ENCODE results near the gene UGT2B7.
"Not testable (repeated sequence)": the region's sequence is repeated elsewhere in the genome, so short reads cannot be mapped to it uniquely, and the experiment has no call there.

DNA sequence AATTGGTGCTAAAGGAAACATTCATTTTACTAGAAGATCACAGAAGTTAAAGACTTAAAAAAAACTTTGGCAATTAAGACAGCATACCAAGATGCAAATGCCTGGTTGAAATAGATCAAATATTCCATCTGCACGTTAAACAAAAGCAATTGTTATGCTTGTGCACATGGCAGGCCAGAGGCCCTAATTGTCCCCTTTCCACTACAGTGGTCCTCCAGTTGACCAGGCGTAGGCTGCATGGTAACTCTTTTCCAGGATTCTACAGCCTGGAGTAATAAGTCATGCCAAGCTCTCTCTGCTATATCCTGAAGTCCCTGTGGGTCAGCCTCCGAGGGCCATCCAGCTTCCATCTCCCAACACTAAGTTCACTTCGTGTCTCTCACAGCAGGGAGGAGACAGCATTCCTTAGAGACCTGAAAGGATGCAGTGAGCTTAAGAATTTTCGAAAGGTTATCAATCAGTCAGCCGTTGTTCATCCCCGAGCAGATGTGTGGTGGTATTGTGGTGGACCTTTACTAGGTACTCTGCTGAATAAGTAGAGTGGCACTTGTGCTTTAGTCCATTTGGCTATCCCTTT lies 42.9 kb upstream of the UGT2B7 start:
- TF ChIP-seq, protein P1, sequence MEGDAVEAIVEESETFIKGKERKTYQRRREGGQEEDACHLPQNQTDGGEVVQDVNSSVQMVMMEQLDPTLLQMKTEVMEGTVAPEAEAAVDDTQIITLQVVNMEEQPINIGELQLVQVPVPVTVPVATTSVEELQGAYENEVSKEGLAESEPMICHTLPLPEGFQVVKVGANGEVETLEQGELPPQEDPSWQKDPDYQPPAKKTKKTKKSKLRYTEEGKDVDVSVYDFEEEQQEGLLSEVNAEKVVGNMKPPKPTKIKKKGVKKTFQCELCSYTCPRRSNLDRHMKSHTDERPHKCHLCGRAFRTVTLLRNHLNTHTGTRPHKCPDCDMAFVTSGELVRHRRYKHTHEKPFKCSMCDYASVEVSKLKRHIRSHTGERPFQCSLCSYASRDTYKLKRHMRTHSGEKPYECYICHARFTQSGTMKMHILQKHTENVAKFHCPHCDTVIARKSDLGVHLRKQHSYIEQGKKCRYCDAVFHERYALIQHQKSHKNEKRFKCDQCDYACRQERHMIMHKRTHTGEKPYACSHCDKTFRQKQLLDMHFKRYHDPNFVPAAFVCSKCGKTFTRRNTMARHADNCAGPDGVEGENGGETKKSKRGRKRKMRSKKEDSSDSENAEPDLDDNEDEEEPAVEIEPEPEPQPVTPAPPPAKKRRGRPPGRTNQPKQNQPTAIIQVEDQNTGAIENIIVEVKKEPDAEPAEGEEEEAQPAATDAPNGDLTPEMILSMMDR (IDR thresholded peaks at IDR 0.05; ENCODE audit: insufficient read depth, low read length, poor library complexity, severe bottlenecking): not testable (repeated sequence)
- TF ChIP-seq EZH2phosphoT487 (conservative IDR thresholded peaks at IDR 0.05; ENCODE audit: low read length): not testable (repeated sequence)

Data from SU-DHL-6 (cell line).